GM23338 (cell line): ENCODE measurements around the gene MCM3AP. TPM values are rescaled to one million over a fixed set of nuclear protein-coding genes. Genes with fewer than 3 reads are reported as not detected.

ENCODE experiments used
- ATAC-seq: fragments of 200-7000 bp; cut with Tn5 transposase; 3 replicates; pipeline ENCODE4 v1.9.1; 2020
- DNase-seq: peaks from one replicate; pipeline ENCODE4 v3.0.0-alpha.2; 2015; ENCODE audit warnings: low spot score
- H2AFZ ChIP-seq: fragments of 200-600 bp; sonication (generic); 2 replicates; pipeline ENCODE4 v1.8.0; 2016; ENCODE audit warnings: antibody characterized with exemption, mild to moderate bottlenecking, moderate library complexity
- H3F3A ChIP-seq: fragments of 200-600 bp; sonication (generic); replicated peaks from 2 replicates; pipeline ENCODE4 v1.8.0; 2017; ENCODE audit warnings: antibody characterized with exemption, mixed run types, low read depth
- H3K27ac ChIP-seq: fragments of 200-600 bp; sonication (generic); 2 replicates; pipeline ENCODE4 v1.6.1; 2016; ENCODE audit warnings: low read depth
- H3K27me3 ChIP-seq: fragments of 200-600 bp; sonication (generic); 2 replicates; pipeline ENCODE4 v1.8.0; 2016; ENCODE audit warnings: mild to moderate bottlenecking, mixed run types, moderate library complexity; ENCODE audit not compliant: insufficient read depth
- H3K36me3 ChIP-seq: fragments of 200-600 bp; sonication (generic); 2 replicates; pipeline ENCODE4 v1.8.0; 2016; ENCODE audit warnings: mild to moderate bottlenecking; ENCODE audit not compliant: insufficient read depth
- H3K4me1 ChIP-seq: fragments of 200-600 bp; sonication (generic); 2 replicates; pipeline ENCODE4 v1.8.0; 2016; ENCODE audit warnings: mild to moderate bottlenecking, moderate library complexity; ENCODE audit not compliant: insufficient read depth
- H3K4me2 ChIP-seq: fragments of 200-600 bp; sonication (generic); 2 replicates; pipeline ENCODE4 v1.7.1; 2017; ENCODE audit warnings: mixed run types
- H3K4me3 ChIP-seq: fragments of 200-600 bp; sonication (generic); 2 replicates; pipeline ENCODE4 v1.6.1; 2016; ENCODE audit warnings: mixed run types
- H3K79me2 ChIP-seq: fragments of 200-600 bp; sonication (generic); replicated peaks from 2 replicates; pipeline ENCODE4 v1.8.0; 2017; ENCODE audit warnings: mild to moderate bottlenecking; ENCODE audit not compliant: insufficient read depth
- H3K9me2 ChIP-seq: fragments of 200-600 bp; sonication (generic); 2 replicates; pipeline ENCODE4 v1.8.0; 2017; ENCODE audit not compliant: insufficient read depth
- H4K20me1 ChIP-seq: fragments of 200-600 bp; sonication (generic); replicated peaks from 2 replicates; pipeline ENCODE4 v1.8.0; 2017; ENCODE audit warnings: mild to moderate bottlenecking; ENCODE audit not compliant: insufficient read depth
- H3K27ac Mint-ChIP-seq: 2 replicates; pipeline ENCODE4 v1.8.0; 2020; ENCODE audit warnings: inconsistent platforms, mild to moderate bottlenecking, moderate library complexity, mixed read lengths
- H3K27me3 Mint-ChIP-seq: 3 replicates; pipeline ENCODE4 v1.8.0; 2022; ENCODE audit warnings: low read depth, mild to moderate bottlenecking, moderate library complexity, mixed read lengths, inconsistent platforms; ENCODE audit not compliant: insufficient read depth, poor library complexity
- H3K36me3 Mint-ChIP-seq: 3 replicates; pipeline ENCODE4 v1.8.0; 2021; ENCODE audit warnings: low read depth, mild to moderate bottlenecking, inconsistent platforms, moderate library complexity, mixed read lengths
- H3K4me1 Mint-ChIP-seq: 3 replicates; pipeline ENCODE4 v1.8.0; 2020; ENCODE audit warnings: mild to moderate bottlenecking, inconsistent platforms, mixed read lengths
- H3K4me3 Mint-ChIP-seq: 3 replicates; pipeline ENCODE4 v1.8.0; 2021; ENCODE audit warnings: moderate library complexity, mild to moderate bottlenecking, inconsistent platforms, mixed read lengths
- H3K9me3 Mint-ChIP-seq: 3 replicates; pipeline ENCODE4 v1.8.0; 2020; ENCODE audit warnings: moderate library complexity, mild to moderate bottlenecking, inconsistent platforms, mixed read lengths
- EZH2 ChIP-seq: fragments of 200-600 bp; sonication (generic); IDR thresholded peaks from one replicate; pipeline ENCODE4 v1.8.0; 2017; ENCODE audit warnings: antibody characterized with exemption, mild to moderate bottlenecking, low read depth; ENCODE audit not compliant: unreplicated experiment
- EZH2phosphoT487 ChIP-seq: fragments of 200-600 bp; sonication (generic); IDR thresholded peaks from one replicate; pipeline ENCODE4 v1.8.1; 2018; ENCODE audit warnings: antibody characterized with exemption; ENCODE audit not compliant: unreplicated experiment
- NANOG ChIP-seq: IDR thresholded peaks from 2 replicates; pipeline ENCODE4 v1.6.1; 2016; ENCODE audit warnings: antibody characterized with exemption, borderline replicate concordance
- ZNF114 ChIP-seq: fragments of 250-450 bp; sonication (Bioruptor Pico); IDR thresholded peaks from 2 replicates; pipeline ENCODE4 v1.5.0; 2020; ENCODE audit warnings: mild to moderate bottlenecking, moderate library complexity
- polyA plus RNA-seq: library from polyadenylated mRNA; unstranded; fragments of >200 nt; fragmentation: Nextera tagmentation; extraction: Ambion mirVana; gene quantifications from 2 replicates; pipeline ENCODE4 v1.2.1, GENCODE V29; 2016
- total RNA-seq: library from RNA; depleted of rRNA; stranded (reverse); fragments of >200 nt; shearing (Covaris generic); gene quantifications from 2 replicates; pipeline ENCODE4 v1.2.3, GENCODE V29; 2014
- TF ChIP-seq, protein P1 (sequence below): fragments of 250-450 bp; sonication (Bioruptor Pico); IDR thresholded peaks from 2 replicates; pipeline ENCODE4 v1.5.0; 2020; ENCODE audit warnings: mild to moderate bottlenecking, moderate library complexity
- TF ChIP-seq, protein P2 (sequence below), 2 experiments: fragments of 200-600 bp in 1 of 2; sonication (generic) in 1 of 2; conservative IDR thresholded peaks; 2 replicates each; pipeline versions ENCODE4 v1.5.1 to v1.6.1; 2016 to 2017; ENCODE audit warnings: antibody characterized with exemption in 2 of 2, low read depth in 2 of 2, mild to moderate bottlenecking in 2 of 2, moderate library complexity in 1 of 2

The MCM3AP gene
- total and polyA plus RNA-seq, 2 experiments from 2014 or later = 39.2 to 123 TPM

DNA sequence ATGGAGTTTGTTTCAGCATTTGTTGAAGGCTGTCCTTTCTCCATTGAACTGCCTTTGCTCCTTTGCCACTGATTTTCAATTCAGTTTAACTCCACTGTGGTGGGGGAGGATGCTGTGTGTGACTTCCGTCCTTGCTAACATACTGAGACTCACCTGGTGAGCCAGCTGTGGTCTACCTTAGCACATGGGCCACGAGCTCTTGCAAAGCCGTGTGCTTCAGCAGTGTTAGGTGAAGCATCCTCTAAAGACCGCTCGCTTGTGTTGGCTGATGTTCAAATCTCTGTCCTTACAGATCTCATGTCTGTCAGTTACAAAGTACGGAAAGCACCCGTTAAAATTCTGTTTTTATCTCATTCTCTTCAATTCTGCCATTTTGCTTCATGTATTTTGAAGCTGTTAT, 97.6 kb downstream of the MCM3AP start (continued):
- TF ChIP-seq, protein P1, sequence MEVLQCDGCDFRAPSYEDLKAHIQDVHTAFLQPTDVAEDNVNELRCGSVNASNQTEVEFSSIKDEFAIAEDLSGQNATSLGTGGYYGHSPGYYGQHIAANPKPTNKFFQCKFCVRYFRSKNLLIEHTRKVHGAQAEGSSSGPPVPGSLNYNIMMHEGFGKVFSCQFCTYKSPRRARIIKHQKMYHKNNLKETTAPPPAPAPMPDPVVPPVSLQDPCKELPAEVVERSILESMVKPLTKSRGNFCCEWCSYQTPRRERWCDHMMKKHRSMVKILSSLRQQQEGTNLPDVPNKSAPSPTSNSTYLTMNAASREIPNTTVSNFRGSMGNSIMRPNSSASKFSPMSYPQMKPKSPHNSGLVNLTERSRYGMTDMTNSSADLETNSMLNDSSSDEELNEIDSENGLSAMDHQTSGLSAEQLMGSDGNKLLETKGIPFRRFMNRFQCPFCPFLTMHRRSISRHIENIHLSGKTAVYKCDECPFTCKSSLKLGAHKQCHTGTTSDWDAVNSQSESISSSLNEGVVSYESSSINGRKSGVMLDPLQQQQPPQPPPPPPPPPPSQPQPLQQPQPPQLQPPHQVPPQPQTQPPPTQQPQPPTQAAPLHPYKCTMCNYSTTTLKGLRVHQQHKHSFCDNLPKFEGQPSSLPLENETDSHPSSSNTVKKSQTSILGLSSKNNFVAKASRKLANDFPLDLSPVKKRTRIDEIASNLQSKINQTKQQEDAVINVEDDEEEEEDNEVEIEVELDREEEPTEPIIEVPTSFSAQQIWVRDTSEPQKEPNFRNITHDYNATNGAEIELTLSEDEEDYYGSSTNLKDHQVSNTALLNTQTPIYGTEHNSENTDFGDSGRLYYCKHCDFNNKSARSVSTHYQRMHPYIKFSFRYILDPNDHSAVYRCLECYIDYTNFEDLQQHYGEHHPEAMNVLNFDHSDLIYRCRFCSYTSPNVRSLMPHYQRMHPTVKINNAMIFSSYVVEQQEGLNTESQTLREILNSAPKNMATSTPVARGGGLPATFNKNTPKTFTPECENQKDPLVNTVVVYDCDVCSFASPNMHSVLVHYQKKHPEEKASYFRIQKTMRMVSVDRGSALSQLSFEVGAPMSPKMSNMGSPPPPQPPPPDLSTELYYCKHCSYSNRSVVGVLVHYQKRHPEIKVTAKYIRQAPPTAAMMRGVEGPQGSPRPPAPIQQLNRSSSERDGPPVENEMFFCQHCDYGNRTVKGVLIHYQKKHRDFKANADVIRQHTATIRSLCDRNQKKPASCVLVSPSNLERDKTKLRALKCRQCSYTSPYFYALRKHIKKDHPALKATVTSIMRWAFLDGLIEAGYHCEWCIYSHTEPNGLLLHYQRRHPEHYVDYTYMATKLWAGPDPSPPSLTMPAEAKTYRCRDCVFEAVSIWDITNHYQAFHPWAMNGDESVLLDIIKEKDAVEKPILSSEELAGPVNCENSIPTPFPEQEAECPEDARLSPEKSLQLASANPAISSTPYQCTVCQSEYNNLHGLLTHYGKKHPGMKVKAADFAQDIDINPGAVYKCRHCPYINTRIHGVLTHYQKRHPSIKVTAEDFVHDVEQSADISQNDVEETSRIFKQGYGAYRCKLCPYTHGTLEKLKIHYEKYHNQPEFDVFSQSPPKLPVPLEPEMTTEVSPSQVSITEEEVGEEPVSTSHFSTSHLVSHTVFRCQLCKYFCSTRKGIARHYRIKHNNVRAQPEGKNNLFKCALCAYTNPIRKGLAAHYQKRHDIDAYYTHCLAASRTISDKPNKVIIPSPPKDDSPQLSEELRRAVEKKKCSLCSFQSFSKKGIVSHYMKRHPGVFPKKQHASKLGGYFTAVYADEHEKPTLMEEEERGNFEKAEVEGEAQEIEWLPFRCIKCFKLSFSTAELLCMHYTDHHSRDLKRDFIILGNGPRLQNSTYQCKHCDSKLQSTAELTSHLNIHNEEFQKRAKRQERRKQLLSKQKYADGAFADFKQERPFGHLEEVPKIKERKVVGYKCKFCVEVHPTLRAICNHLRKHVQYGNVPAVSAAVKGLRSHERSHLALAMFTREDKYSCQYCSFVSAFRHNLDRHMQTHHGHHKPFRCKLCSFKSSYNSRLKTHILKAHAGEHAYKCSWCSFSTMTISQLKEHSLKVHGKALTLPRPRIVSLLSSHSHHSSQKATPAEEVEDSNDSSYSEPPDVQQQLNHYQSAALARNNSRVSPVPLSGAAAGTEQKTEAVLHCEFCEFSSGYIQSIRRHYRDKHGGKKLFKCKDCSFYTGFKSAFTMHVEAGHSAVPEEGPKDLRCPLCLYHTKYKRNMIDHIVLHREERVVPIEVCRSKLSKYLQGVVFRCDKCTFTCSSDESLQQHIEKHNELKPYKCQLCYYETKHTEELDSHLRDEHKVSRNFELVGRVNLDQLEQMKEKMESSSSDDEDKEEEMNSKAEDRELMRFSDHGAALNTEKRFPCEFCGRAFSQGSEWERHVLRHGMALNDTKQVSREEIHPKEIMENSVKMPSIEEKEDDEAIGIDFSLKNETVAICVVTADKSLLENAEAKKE = no peak
- TF ChIP-seq, protein P2, sequence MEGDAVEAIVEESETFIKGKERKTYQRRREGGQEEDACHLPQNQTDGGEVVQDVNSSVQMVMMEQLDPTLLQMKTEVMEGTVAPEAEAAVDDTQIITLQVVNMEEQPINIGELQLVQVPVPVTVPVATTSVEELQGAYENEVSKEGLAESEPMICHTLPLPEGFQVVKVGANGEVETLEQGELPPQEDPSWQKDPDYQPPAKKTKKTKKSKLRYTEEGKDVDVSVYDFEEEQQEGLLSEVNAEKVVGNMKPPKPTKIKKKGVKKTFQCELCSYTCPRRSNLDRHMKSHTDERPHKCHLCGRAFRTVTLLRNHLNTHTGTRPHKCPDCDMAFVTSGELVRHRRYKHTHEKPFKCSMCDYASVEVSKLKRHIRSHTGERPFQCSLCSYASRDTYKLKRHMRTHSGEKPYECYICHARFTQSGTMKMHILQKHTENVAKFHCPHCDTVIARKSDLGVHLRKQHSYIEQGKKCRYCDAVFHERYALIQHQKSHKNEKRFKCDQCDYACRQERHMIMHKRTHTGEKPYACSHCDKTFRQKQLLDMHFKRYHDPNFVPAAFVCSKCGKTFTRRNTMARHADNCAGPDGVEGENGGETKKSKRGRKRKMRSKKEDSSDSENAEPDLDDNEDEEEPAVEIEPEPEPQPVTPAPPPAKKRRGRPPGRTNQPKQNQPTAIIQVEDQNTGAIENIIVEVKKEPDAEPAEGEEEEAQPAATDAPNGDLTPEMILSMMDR (conservative IDR thresholded peaks at IDR 0.05; ENCODE audit: low read depth in 2 of 2) = no peak
- TF ChIP-seq NANOG = no peak

DNA sequence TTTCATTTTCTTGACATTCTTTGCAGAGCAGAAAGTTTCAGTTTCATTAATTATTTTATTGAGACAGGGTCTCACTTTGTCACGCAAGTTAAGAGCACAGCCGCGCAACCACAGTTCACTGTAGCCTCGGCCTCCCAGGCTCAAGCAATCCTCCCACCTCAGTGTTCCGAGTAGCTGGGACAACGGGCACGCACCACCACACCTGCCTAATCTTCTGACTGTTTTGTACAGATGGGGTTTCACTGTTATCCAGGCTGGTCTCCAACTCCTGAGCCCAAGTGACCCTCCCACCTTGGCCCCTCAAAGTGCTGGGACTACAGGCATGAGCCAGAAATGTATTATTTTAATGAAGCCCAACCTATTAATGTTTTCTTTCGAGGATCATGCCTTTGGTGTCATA, 98.2 kb downstream of the MCM3AP start:
- no peak overlapping the region for H3K27ac Mint-ChIP-seq
- no peaks in the 10 kb centered on the region for H3K36me3 ChIP-seq
- H3K9me2 ChIP-seq = no peaks in the 10 kb centered on the region
- H3K27me3 ChIP-seq = no peaks in the 10 kb centered on the region
- peaks cover 17% of the 10 kb centered on the region for H3K36me3 Mint-ChIP-seq
- no peak overlapping the region for H2AFZ ChIP-seq
- DNase-seq (no peak), ATAC-seq (no peak)
- no peak overlapping the region for H3K27ac ChIP-seq
- H3K4me1 Mint-ChIP-seq = peaks cover 21% of the 10 kb centered on the region
- H3K4me1 ChIP-seq = peaks cover 11% of the 10 kb centered on the region; the same call in 1 of the 2 replicates
- H3K9me3 Mint-ChIP-seq = no peaks in the 10 kb centered on the region
- 0 out of 2 replicates have a peak, but pooled peaks cover 4% of the 10 kb centered on the region for H3F3A ChIP-seq
- peaks cover 6% of the 10 kb centered on the region for H3K27me3 Mint-ChIP-seq
- no peak overlapping the region for H3K4me2 ChIP-seq
- no peak overlapping the region for H3K4me3 Mint-ChIP-seq
- peaks cover 3% of the 10 kb centered on the region; the same call in 1 of the 2 replicates for H4K20me1 ChIP-seq
- no peaks in the 10 kb centered on the region for H3K79me2 ChIP-seq
- no peak overlapping the region for H3K4me3 ChIP-seq
- TF ChIP-seq EZH2 (no peak), NANOG (no peak), ZNF114 (CRISPR knock-in tag) (no peak), EZH2phosphoT487 (no peak)
- TF ChIP-seq, protein P1 = no peak
